GM11168 (cell line): ENCODE results near the gene USP9Y.
"Not testable (repeated sequence)": the region's sequence is repeated elsewhere in the genome, so short reads cannot be mapped to it uniquely, and the experiment has no call there.

Experiments used
- in situ Hi-C: fragments of 300-500 bp; cut with MboI; formaldehyde crosslinking; loops from one replicate; pipeline ENCODE4 v1.12.0; 2022; ENCODE audit warnings: low sequenced_read_pairs; ENCODE audit not compliant: unreplicated experiment

The USP9Y gene, protein sequence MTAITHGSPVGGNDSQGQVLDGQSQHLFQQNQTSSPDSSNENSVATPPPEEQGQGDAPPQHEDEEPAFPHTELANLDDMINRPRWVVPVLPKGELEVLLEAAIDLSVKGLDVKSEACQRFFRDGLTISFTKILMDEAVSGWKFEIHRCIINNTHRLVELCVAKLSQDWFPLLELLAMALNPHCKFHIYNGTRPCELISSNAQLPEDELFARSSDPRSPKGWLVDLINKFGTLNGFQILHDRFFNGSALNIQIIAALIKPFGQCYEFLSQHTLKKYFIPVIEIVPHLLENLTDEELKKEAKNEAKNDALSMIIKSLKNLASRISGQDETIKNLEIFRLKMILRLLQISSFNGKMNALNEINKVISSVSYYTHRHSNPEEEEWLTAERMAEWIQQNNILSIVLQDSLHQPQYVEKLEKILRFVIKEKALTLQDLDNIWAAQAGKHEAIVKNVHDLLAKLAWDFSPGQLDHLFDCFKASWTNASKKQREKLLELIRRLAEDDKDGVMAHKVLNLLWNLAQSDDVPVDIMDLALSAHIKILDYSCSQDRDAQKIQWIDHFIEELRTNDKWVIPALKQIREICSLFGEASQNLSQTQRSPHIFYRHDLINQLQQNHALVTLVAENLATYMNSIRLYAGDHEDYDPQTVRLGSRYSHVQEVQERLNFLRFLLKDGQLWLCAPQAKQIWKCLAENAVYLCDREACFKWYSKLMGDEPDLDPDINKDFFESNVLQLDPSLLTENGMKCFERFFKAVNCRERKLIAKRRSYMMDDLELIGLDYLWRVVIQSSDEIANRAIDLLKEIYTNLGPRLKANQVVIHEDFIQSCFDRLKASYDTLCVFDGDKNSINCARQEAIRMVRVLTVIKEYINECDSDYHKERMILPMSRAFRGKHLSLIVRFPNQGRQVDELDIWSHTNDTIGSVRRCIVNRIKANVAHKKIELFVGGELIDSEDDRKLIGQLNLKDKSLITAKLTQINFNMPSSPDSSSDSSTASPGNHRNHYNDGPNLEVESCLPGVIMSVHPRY (N-terminal part only)

DNA sequence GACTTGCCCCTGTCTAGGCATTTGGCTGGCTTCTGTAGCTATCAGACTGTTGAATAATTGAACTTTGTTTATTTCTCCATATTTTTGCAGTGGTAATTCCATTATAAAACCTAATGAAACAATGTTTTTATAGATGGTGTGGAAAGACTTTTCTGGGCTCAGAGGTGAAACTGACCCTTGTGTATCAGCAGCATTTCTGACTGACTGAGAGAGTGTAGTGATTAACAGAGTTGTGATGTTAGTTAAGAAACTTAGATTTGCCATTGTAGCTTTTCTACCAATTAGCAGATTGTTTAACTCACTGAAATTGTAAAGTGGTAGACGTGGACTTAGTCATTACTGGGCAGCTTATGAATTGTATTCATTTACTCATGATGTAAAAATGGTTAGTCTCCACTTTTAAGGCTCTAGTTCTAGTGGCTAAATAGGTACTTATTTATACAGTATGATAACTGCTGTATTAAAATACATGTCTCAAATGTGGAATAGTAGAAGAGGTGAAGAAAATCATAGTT lies at the start of gene USP9Y:
USP9Y (plus strand) TSS at position 51 of the 515 bp plus-strand sequence. CDS start 8,217 bp downstream, outside the sequence.
- in situ Hi-C loops = no loop called here

DNA sequence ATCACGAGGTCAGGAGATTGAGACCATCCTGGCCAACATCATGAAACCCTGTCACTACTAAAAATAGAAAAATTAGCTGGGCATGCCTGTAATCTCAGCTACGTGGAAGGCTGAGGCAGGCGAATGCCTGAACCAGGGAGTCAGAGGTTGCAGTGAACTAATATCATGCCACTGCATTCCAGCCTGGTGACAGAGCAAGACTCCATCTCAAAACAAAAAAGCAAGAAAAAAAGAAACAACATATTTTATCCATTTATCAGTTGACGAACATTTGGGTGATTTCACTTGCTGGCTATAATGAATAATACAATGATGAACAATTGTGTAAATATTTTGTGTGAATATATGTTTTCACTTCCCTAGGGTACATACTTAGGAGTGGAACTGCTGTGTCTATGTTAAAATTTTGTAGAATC lies 49.4 kb upstream of the USP9Y start:
- in situ Hi-C loops = no loop called here

DNA sequence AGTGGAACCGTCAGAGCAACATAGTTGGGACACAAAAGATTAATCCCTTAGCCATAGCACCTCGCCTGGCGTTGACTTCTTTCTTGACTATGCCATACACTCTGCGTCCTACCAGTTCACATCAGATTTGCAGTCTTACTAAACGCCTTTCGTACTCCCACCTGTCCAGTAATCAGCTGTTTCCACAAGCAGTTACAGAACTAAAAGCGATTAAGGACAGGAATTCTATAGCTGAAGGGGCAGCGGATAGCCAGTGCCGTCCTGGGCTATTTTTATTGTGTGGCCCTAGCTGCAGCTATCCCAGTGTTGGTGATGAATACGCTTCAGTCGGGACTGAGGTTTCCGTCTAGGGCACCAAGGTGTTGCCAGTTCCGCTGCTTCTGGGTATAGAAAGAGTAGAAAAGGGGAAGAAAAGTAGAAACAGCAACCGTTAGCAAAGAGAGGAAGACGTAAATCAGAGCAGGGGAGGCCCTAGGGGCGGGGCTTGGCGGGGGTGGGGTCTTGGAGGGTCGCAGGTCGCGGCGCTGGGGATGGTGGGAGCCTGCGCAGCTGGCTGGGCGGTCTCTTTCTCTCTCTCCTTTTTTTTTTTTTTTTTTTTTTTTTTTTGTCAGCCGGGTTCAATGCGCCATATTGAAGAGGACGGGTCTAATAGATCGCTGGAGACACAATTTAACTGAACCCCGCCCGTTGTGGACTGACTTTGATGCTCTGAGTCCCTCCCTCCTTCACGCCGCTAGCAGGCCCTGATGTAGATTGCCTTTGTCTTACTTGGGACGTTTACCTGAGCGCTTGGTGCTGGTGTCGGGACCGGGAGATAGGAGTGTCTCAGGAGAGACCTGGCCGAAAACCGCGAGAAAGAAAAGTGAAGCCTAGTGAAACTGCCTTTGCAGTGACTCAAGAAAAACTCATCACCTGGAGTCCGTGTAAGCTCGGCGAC lies 39.0 kb upstream of the USP9Y start:
- in situ Hi-C loops = no loop called here

DNA sequence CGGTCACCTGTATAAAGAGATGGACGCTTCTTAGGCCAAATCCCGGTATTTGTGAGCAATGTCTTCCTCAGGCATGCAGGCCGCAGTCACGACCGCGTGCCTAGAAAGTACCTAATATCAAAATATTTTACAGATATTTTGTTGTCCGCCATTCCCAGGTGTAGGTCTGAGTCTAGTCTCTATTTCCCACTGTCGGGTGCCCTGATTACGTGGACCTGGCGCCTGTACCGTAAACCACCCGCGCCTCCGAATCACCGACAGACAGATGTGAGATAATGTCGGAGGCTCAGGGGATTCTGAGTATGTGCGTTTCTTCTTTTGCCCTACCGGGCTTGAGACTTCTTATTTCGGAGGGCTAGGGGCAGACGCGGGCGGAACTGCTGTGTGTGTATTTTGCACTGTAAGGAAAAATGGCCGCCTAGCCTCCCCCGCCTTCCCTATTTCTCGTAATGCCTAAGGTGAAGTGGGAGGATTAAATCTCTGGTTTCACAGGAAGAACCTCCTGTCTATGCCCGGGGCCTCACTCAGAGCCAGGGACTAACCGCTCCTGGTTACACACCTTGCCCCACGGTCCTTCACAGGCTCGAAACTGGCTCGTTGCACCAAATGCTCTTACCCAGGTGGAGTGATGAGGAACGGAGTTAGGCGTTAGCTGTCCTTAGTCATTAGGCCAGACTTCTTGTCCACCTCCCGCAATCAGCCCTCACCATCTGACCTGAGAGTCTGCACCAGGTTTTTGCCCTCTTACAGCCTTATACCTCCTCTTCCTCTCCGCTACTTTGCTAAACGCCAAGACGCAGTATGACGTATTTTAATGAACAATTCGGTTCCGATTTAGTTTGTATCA lies 38.1 kb upstream of the USP9Y start:
- in situ Hi-C loops = no loop called here

DNA sequence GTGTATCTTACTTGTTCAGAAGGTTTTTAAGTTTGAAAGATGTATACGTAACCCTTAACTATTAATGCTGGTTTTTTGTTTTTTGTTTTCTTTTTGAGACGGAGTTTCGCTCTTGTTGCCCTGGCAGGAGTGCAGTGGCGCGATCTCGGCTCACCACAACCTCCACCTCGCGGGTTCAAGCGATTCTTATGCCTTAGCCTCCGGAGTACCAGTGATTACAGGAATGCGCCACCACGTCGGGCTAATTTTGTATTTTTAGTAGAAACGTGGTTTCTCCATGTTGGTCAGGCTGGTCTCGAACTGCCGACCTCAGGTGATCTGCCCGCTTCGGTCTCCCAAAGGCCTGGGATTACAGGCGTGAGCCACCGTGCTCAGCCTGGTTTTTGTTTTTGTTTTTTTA lies 37.2 kb upstream of the USP9Y start:
- in situ Hi-C loops = not testable (repeated sequence)

DNA sequence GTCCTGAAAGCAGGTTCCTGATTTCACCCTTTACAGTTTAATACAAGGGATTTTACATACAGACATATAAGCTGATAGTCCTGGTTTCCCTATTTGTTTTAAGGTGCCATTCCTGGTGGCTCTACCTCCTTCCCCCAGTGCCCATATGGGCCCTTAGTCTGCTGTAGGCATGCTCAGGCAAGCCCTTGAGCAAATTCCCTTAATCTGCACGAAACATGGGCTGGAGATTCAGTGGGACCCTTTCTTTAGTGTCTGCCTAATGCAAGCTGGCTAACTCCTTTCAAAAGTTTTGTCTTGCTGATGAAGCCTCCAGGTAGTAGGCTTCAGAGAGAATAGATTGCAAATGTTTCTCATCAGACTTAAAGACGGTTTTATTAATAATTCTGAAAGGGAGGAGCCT lies 22.9 kb upstream of the USP9Y start:
- in situ Hi-C loops = no loop called here

DNA sequence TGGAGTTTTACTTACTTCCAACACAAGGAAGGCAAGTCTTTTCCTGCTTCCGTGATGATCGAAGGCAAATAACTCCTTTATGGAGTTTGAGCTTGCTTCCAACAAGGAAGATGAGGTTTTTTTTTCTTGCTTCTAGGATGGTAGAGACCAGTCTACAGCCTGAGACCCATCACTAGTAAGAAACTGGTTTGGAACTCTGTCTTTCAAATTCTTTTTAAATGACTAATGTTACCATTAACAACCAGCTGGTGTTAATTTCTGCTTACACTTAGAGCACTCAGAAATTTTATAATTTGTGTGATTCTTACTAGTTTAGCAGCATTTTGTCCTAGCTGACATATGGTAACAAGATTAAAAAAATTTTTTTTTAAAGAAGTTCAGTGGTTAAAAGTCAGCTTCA lies 19.5 kb upstream of the USP9Y start:
- in situ Hi-C loops = no loop called here

DNA sequence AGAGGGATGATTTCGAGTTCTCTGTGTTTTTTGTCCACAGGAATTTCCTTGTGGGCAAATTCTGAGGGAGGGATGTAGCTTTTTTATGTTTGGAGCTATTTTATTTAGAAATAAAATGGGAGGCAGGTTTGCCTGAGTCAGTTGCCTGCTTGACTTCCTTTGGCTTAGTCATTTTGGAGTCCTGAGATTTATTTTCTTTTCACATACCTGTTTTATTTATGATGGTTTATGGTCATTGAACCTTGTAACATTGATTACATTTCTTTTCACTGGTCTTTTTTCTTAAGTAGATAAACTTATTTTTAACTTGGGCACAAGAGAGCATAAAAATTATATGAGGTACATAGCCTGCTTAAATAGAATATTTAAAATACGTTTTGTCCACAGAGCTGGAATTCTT lies 12.7 kb upstream of the USP9Y start:
- in situ Hi-C loops = no loop called here

DNA sequence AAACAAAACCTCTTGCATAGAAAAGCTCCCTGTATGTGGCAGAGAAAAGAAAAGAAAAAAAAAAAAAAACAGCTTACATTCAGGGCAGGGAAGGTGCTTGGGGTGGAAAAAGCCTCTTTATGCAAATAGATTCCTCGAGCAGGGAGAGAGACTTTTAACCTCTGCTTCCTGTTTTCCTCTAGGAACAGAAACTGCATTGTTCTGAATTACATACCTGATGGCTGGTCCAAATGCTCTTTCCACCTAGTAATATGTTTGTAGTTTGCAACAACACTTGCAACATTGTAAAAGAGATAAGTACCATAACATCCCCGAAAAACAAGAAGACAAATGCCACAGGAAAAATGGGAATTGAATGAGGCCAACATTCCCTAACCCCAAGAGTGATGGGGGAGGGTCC lies 944 bp upstream of the USP9Y start:
- in situ Hi-C loops = no loop called here

DNA sequence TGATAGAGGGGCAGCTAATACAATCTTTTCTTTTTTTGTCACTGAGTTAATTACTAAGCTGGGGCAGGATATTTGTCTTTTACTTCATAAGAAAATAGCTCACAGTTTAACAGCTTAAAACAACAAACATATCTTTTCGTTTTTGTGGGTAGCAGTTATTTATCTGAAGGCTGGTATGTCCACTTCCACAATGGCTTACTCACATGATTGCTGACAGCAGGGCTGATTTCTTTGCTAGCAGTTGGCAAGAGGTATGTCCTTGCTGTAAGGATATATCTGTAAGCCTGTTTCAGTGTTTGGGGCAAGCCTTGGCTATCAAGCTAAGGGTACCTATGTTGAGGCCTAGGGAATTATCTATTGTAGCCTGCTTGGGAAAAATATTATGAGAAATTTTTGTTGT lies 1.1 kb downstream of the USP9Y start:
- in situ Hi-C loops = no loop called here

DNA sequence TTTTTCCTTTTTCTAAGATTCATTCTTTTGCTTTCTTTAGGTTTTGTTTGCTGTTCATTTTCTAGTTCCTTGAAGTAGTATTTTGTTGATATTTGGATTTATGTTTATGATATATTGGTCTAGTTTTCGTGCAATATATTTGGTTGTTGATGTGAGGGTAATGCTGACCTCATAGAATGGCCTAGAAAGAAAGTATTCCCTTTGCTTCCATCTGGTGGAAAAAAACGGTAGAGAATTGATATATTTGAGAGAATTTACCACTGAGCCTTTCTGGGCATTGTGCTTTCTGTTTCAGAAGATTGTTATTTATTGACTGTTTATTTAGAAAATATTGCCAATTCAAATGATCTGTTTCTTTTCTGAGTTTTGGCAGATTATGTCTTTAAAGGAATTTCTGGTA lies 9.4 kb downstream of the USP9Y start:
- in situ Hi-C loops = no loop called here

DNA sequence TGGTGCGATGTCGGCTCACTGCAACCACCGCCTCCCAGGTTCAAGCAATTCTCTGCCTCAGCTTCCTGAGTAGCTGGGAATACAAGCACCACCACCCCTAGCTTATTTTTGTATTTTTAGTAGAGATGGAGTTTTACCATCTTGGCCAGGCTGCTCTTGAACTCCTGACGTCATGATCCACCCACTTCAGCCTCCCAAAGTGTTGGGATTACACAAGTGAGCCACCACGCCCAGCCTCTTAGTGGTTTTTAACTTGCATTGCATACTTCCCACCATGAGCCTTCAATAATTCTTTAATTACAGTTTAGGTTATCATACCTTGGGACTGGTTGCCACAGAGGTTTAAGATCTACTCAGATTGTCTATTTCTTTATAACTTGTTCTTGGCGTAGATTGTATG lies 14.3 kb downstream of the USP9Y start:
- in situ Hi-C loops = no loop called here

DNA sequence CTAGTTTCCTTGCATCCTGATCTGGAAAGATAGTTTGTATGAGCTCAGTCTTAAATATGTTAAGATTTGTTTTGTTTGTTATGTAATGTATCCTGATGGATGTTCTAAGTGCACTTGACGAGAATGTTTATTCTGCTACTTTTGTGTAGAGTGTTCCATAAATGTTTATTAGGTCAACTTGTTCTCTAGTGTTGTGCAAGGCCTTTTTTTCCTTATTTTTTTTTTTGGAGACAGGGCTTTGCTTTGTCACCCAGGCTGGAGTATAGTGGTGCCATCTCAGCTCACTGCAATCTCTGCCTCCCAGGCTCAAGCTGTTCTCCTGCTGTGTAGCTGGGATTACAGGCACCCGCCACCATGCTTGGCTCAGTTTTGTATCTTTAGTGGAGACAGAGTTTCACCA lies 28.7 kb downstream of the USP9Y start:
- in situ Hi-C loops = no loop called here

DNA sequence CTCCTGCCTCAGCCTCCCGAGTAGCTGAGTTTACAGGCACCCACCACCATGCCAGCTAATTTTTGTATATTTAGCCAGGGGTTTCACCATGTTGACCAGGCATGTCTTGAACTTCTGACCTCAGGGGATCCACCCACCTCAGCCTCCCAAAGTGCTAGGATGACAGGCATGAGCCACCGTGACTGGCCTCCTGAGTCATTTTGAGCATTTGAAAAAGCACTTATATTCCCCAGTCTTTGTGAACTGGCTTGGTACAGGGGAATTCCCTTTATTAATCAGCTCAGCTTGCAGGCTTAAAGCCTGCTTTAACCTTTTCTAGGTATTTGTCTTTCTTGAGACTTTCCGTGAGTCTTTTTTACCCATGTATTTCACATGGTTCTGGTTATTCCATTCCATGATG lies 32.6 kb downstream of the USP9Y start:
- in situ Hi-C loops = no loop called here

DNA sequence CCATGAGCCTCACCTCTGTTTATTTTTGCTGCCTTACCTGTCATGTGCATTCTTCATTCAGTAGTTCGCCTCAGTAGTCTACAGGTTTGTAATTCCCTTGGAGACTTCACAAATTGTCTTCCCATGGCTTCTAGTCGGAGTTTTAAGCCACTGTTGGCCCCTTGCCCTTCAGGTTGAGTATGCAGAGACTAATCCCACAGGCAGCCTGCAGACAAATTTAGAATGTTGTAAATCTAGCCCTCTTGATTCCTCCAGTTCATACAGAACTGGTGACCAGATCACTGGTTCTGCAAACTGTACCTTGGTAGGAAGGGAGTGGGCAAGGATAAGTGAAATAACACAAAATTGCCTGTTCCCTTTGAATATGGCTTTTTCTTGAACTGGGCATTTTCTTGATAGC lies 33.0 kb downstream of the USP9Y start:
- in situ Hi-C loops = no loop called here

DNA sequence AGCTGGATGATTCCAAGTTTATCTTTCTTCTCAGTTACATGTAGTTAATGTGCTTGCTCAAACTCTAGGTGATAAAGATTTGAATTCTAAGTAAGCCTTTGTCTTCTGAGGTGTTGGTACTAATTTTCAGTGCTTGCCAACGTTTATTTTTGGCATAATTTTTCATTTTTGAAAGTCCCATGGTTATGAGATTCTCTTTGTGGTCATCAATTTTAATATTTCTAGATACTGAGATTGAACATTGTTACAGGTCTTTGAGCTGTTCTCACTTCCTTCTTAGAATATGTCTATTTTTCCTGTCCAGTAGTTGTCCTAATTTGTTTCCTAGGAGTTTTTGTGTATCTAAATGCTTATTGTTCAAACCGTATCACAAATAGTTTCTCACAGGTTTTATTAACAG lies 40.4 kb downstream of the USP9Y start:
- in situ Hi-C loops = no loop called here

DNA sequence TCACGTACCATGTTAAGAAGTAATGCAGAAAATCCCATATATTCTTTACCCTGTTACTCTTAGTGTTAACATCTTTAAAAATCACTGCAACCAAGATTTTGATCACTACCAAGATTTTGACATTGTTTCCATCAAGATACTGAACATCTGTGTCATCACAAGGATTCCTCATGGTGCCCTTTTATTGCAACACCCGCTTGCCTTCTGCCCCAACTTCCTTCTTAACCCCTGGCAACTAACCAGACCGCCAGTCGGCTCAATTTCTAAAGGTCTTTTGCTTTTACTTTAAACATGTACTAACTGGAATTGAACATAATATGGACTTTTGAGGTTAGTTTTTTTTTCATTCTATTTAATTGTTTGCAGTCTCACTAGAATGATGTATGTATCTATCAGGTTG lies 41.7 kb downstream of the USP9Y start:
- in situ Hi-C loops = no loop called here

DNA sequence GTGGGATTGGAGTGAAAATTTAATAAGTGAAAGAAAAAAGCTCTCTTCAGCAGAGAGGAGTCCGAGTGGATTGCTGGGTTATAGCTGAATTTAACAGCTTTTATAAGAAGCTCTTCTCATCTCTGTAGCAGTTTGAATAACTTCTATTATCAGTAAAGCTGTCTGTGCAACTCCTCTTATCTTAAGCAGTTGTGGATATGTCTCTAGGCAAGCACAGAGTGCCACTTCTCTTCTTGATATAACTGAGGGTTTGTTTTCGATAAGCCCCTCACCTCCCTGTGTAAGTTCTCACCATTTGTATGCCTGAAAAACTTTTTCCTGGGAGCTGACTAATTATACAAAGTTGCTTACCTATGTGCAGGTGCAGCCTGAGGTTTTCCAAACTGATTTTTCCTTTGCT lies 43.1 kb downstream of the USP9Y start:
- in situ Hi-C loops = no loop called here

DNA sequence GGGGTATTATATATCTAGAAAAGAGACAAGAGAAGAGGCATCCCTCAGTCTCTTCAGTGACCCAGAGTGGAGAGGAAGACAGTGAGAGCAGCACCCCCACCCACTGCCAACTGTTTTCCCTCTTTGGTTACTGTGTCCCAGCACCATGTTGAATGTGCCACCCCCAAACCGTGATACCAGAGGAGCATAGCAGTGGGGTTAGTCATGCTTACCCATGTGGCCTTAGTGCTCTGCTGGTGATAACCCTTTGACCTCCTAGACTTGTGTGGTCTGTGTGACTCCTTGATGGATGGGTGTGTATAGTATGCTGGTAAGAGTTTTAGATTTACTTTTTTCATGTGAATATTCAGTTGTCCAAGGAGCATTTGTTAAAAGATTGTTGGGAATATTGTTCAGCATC lies 48.3 kb downstream of the USP9Y start:
- in situ Hi-C loops = no loop called here
